ENCODE measurements around the gene DDX39A. TPM values are rescaled to one million over a fixed set of nuclear protein-coding genes. Genes with fewer than 3 reads are reported as not detected.
"Not testable (repeated sequence)": the region's sequence is repeated elsewhere in the genome, so short reads cannot be mapped to it uniquely, and the experiment has no call there.

DDX39A gene
- total RNA-seq, 1 donor from 2014 or later: 26.2 TPM

- DNase-seq: no peak
Measured at GRCh38 chr19:14408491-14409145, 10.5 kb downstream of the DDX39A start.

GRCh38 chr19:14407605-14408484 is 11.3 kb downstream of the DDX39A start:
- no peak for DNase-seq

GRCh38 chr19:14406645-14407401 is 12.3 kb downstream of the DDX39A start:
- no peak for DNase-seq

GRCh38 chr19:14405758-14406644 is 13.1 kb downstream of the DDX39A start:
- peak; percentile 86 for DNase-seq

- no peak for DNase-seq
Measured at GRCh38 chr19:14405380-14405757, 13.8 kb downstream of the DDX39A start.

- DNase-seq: no peak
Measured at GRCh38 chr19:14404312-14404711, 14.8 kb downstream of the DDX39A start.

- not testable (repeated sequence) for DNase-seq
Measured at GRCh38 chr19:14403145-14403930, 15.8 kb downstream of the DDX39A start.

- DNase-seq: no peak
Measured at GRCh38 chr19:14402332-14403144, 16.6 kb downstream of the DDX39A start.

GRCh38 chr19:14401468-14402195 is 17.5 kb downstream of the DDX39A start:
- no peak for DNase-seq

- DNase-seq: no peak
Measured at GRCh38 chr19:14400951-14401431, 18.1 kb downstream of the DDX39A start.

- DNase-seq: not testable (repeated sequence)
Measured at GRCh38 chr19:14397168-14397567, 22.0 kb downstream of the DDX39A start.

- DNase-seq: not testable (repeated sequence)
Measured at GRCh38 chr19:14396730-14397129, 22.4 kb downstream of the DDX39A start.

GRCh38 chr19:14395710-14396336 is 23.3 kb downstream of the DDX39A start:
- DNase-seq: no peak

GRCh38 chr19:14395262-14395661 is 23.9 kb downstream of the DDX39A start:
- no peak for DNase-seq

- DNase-seq: no peak
Measured at GRCh38 chr19:14394167-14394566, 25.0 kb downstream of the DDX39A start.

GRCh38 chr19:14393329-14393728 is 25.8 kb downstream of the DDX39A start:
- DNase-seq: no peak

GRCh38 chr19:14391156-14391821 is 27.9 kb downstream of the DDX39A start:
- DNase-seq: no peak

- DNase-seq: no peak
Measured at GRCh38 chr19:14390548-14390947, 28.6 kb downstream of the DDX39A start.
